H1 (cell line): ENCODE measurements around the gene LCE6A. TPM values are rescaled to one million over a fixed set of nuclear protein-coding genes. Genes with fewer than 3 reads are reported as not detected.

Experiments
- CTCF ChIA-PET: fragments of 300-600 bp; sonication (Branson Sonifier 250); formaldehyde crosslinking; loops from one replicate; lab custom pipeline; 2021; ENCODE audit not compliant: partially characterized antibody; lab: Charles Lee
- POLR2A ChIA-PET: fragments of 300-600 bp; sonication (Branson Sonifier 250); formaldehyde crosslinking; loops from one replicate; lab custom pipeline; 2021; ENCODE audit warnings: inconsistent platforms; ENCODE audit not compliant: partially characterized antibody; lab: Charles Lee
- DNase-seq, 2 experiments: peaks; one replicate each; pipeline versions ENCODE4 v3.0.0 to v3.0.0-alpha.2; 2010 to 2022; ENCODE audit warnings: low spot score in 2 of 2, low read depth in 1 of 2, mixed read lengths in 1 of 2
- FAIRE-seq: peaks from 2 replicates; lab custom pipeline; 2011; peaks lifted over from hg19 to GRCh38; lab: Jason Lieb, UNC
- H2AFZ ChIP-seq: 2 replicates; pipeline ENCODE4 v1.8.1; 2012; ENCODE audit warnings: low read length, inconsistent platforms
- H2AK5ac ChIP-seq: 2 replicates; pipeline ENCODE4 v1.6.1; 2013; ENCODE audit warnings: low read depth, low read length
- H2BK120ac ChIP-seq: replicated peaks from 2 replicates; pipeline ENCODE3; 2013; ENCODE audit warnings: low read depth, low read length, inconsistent platforms
- H2BK12ac ChIP-seq: 2 replicates; pipeline ENCODE4 v1.6.1; 2013; ENCODE audit warnings: low read depth, low read length
- H2BK15ac ChIP-seq: 2 replicates; pipeline ENCODE4 v1.6.1; 2013; ENCODE audit warnings: low read length
- H2BK20ac ChIP-seq: 2 replicates; pipeline ENCODE4 v1.6.1; 2013; ENCODE audit warnings: low read length
- H2BK5ac ChIP-seq: 2 replicates; pipeline ENCODE4 v1.6.1; 2013; ENCODE audit warnings: low read depth, low read length
- H3K14ac ChIP-seq: 2 replicates; pipeline ENCODE4 v1.6.1; 2013; ENCODE audit warnings: inconsistent platforms; ENCODE audit not compliant: insufficient read length
- H3K18ac ChIP-seq: 2 replicates; pipeline ENCODE4 v1.6.1; 2013; ENCODE audit warnings: low read length; ENCODE audit errors: extremely low read depth
- H3K23ac ChIP-seq: 2 replicates; pipeline ENCODE4 v1.6.1; 2013; ENCODE audit warnings: inconsistent platforms; ENCODE audit not compliant: insufficient read length
- H3K23me2 ChIP-seq: 2 replicates; pipeline ENCODE4 v1.6.1; 2013; ENCODE audit warnings: low read depth, low read length
- H3K27ac ChIP-seq: 2 replicates; pipeline ENCODE4 v1.6.1; 2011; ENCODE audit warnings: low read depth, low read length, inconsistent platforms
- H3K27me3 ChIP-seq, 4 experiments: replicated peaks in 1 of 4; 1 replicate in 1 of 4; 2 replicates in 3 of 4; pipeline versions ENCODE4 v1.6.1 to v1.8.1; 2011 to 2013; ENCODE audit warnings: low read length in 3 of 4, mild to moderate bottlenecking in 3 of 4, inconsistent platforms in 2 of 4, mixed read lengths in 2 of 4, moderate library complexity in 1 of 4; ENCODE audit not compliant: control insufficient read depth in 3 of 4, insufficient read depth in 3 of 4; ENCODE audit errors: extremely low read depth in 1 of 4
- H3K36me3 ChIP-seq, 4 experiments: 2 replicates each; pipeline versions ENCODE4 v1.6.1 to v1.8.1; 2011 to 2013; ENCODE audit warnings: mild to moderate bottlenecking in 4 of 4, low read length in 3 of 4, moderate library complexity in 2 of 4, control low read depth in 1 of 4, inconsistent platforms in 1 of 4; ENCODE audit not compliant: insufficient read depth in 4 of 4, control insufficient read depth in 2 of 4
- H3K4ac ChIP-seq: replicated peaks from 2 replicates; pipeline ENCODE3; 2013; ENCODE audit warnings: low read length, low read depth, mixed read lengths, inconsistent platforms; ENCODE audit not compliant: insufficient read length
- H3K4me1 ChIP-seq, 4 experiments: replicated peaks in 1 of 4; 1 replicate in 1 of 4; 2 replicates in 3 of 4; pipeline versions ENCODE4 v1.6.1 to v1.8.1; 2011 to 2013; ENCODE audit warnings: low read length in 3 of 4, inconsistent platforms in 2 of 4, mixed read lengths in 1 of 4; ENCODE audit not compliant: insufficient read depth in 4 of 4, control insufficient read depth in 3 of 4
- H3K4me2 ChIP-seq, 2 experiments: 2 replicates each; pipeline versions ENCODE4 v1.6.1 to v1.8.1; 2011 to 2013; ENCODE audit warnings: low read depth in 2 of 2, low read length in 2 of 2, control low read depth in 1 of 2, inconsistent platforms in 1 of 2, mild to moderate bottlenecking in 1 of 2; ENCODE audit not compliant: insufficient read depth in 1 of 2
- H3K4me3 ChIP-seq, 4 experiments: fragments of 200-600, 300-600 bp in 1 of 4; sonication (generic), shearing (Covaris generic), sonication (Bioruptor Twin) in 1 of 4; 2 replicates each; pipeline versions ENCODE4 v1.5.1 to v1.8.1; 2011 to 2016; ENCODE audit warnings: low read length in 4 of 4, low read depth in 3 of 4, control low read depth in 2 of 4, inconsistent platforms in 2 of 4, mild to moderate bottlenecking in 2 of 4, mixed read lengths in 1 of 4, moderate library complexity in 1 of 4; ENCODE audit not compliant: insufficient read depth in 2 of 4; ENCODE audit errors: extremely low read depth in 1 of 4
- H3K56ac ChIP-seq: replicated peaks from 2 replicates; pipeline ENCODE3; 2013; ENCODE audit warnings: low read depth, mild to moderate bottlenecking, mixed read lengths, low read length, inconsistent platforms; ENCODE audit not compliant: insufficient read length
- H3K79me1 ChIP-seq: 2 replicates; pipeline ENCODE4 v1.6.1; 2013; ENCODE audit warnings: low read depth, low read length, control low read depth
- H3K79me2 ChIP-seq, 2 experiments: 2 replicates each; pipeline versions ENCODE4 v1.6.1 to v1.8.1; 2012 to 2013; ENCODE audit warnings: low read length in 2 of 2, mild to moderate bottlenecking in 2 of 2, inconsistent platforms in 1 of 2; ENCODE audit not compliant: insufficient read depth in 2 of 2, control insufficient read depth in 1 of 2
- H3K9ac ChIP-seq, 4 experiments: replicated peaks in 1 of 4; 1 replicate in 1 of 4; 2 replicates in 3 of 4; pipeline versions ENCODE4 v1.6.1 to v1.8.1; 2011 to 2013; ENCODE audit warnings: low read depth in 3 of 4, low read length in 3 of 4, control low read depth in 2 of 4, mild to moderate bottlenecking in 2 of 4, moderate library complexity in 2 of 4, inconsistent platforms in 1 of 4; ENCODE audit errors: extremely low read depth in 1 of 4
- H3K9me3 ChIP-seq, 2 experiments: 2 replicates each; pipeline versions ENCODE4 v1.6.1 to v1.8.1; 2012 to 2013; ENCODE audit warnings: mild to moderate bottlenecking in 2 of 2, moderate library complexity in 2 of 2, control low read depth in 1 of 2, inconsistent platforms in 1 of 2, low read depth in 1 of 2, low read length in 1 of 2, mixed read lengths in 1 of 2; ENCODE audit not compliant: insufficient read depth in 2 of 2
- H4K20me1 ChIP-seq, 2 experiments: replicated peaks in 1 of 2; 2 replicates each; pipeline versions ENCODE3 to v1.8.1; 2011 to 2013; ENCODE audit warnings: inconsistent platforms in 2 of 2, low read length in 2 of 2, mild to moderate bottlenecking in 1 of 2; ENCODE audit not compliant: insufficient read depth in 2 of 2, control insufficient read depth in 1 of 2
- H4K5ac ChIP-seq: 2 replicates; pipeline ENCODE4 v1.6.1; 2013; ENCODE audit warnings: low read length, low read depth, mixed read lengths, inconsistent platforms; ENCODE audit not compliant: insufficient read length
- H4K8ac ChIP-seq: 2 replicates; pipeline ENCODE4 v1.8.0; 2013; ENCODE audit warnings: mild to moderate bottlenecking, moderate library complexity, low read length, inconsistent platforms; ENCODE audit not compliant: insufficient read depth; ENCODE audit errors: extremely low read depth
- H4K91ac ChIP-seq: replicated peaks from 2 replicates; pipeline ENCODE3; 2013; ENCODE audit warnings: low read length, mixed read lengths, inconsistent platforms; ENCODE audit not compliant: insufficient read length
- KDM5A ChIP-seq: fragments of 200-600 bp; IDR thresholded peaks from 2 replicates; pipeline ENCODE4 v1.7.1; 2012; ENCODE audit warnings: mild to moderate bottlenecking, low read length, inconsistent platforms, mixed read lengths
- WGBS, 2 experiments: shearing (Covaris generic) in 1 of 2; methylation state at CpG; one replicate each; pipeline versions ENCODE4 v1.1.6 to v1.1.7; 2013 to 2015; ENCODE audit warnings: low lambda C conversion rate in 2 of 2, mixed read lengths in 2 of 2, inconsistent platforms in 1 of 2, low coverage in 1 of 2, missing lambda C conversion rate in 1 of 2; ENCODE audit not compliant: insufficient replicate concordance in 2 of 2, insufficient coverage in 1 of 2, insufficient read length in 1 of 2; ENCODE audit errors: extremely low coverage in 1 of 2, missing lambda C conversion rate in 1 of 2; 5-methylcytosine and 5-hydroxymethylcytosine counted together
- polyA plus RNA-seq, 7 experiments: library from polyadenylated mRNA; depleted of rRNA in 3 of 7; stranded (reverse) in 5 of 7; unstranded in 2 of 7; fragments of >200 nt in 5 of 7; fragments of 200-250 nt in 2 of 7; gene quantifications; 1 replicate in 5 of 7; 2 replicates in 1 of 7; 4 replicates in 1 of 7; pipeline versions ENCODE4 v1.2.1 to v1.2.3, GENCODE V29; 2011 to 2013; ENCODE audit warnings: missing spikeins in 2 of 7, mixed read lengths in 2 of 7
- total RNA-seq: library from RNA; stranded (reverse); fragmentation: NEBNext Ultra II Directional; extraction: Animal tissue kit (Norgen Biotek cat#: 25700); gene quantifications from 2 replicates; pipeline ENCODE4 v1.2.1, GENCODE V29; 2021

Gene LCE6A
- total and polyA plus RNA-seq, 2 of the 8 experiments (the other 6 are each of a cell fraction or from before 2014, with no cell fraction given): not detected

GRCh38 chr1:152880316-152880715 lies 37.7 kb downstream of the LCE6A start:
- H3K9me3 ChIP-seq: peaks cover 3% of the 10 kb centered on the region in 2 experiments; a peak in 1 of 4 replicates
- no peak overlapping the region for H3K18ac ChIP-seq
- H3K4me3 ChIP-seq: no peak overlapping the region
- no peaks in the 10 kb centered on the region for H3K4me1 ChIP-seq
- no peak overlapping the region for H3K56ac ChIP-seq
- H3K36me3 ChIP-seq: no peaks in the 10 kb centered on the region
- no peak overlapping the region for H2BK20ac ChIP-seq
- no peak for FAIRE-seq
- H4K91ac ChIP-seq: no peak overlapping the region
- ChIA-PET CTCF (no interaction called here), POLR2A (no interaction called here)
- H3K23me2 ChIP-seq: no peaks in the 10 kb centered on the region
- no peaks in the 10 kb centered on the region for H3K79me2 ChIP-seq
- H3K27me3 ChIP-seq: no peaks in the 10 kb centered on the region
- no peak overlapping the region for H2AFZ ChIP-seq
- no peak overlapping the region for H2BK15ac ChIP-seq
- no peak overlapping the region for H2BK5ac ChIP-seq
- H3K9ac ChIP-seq: no peak overlapping the region
- H2BK12ac ChIP-seq: no peak overlapping the region
- 93% methylated on average over 4 of the region's 4 CpGs; no CpG with 5 or more reads in 1 of the 2 experiments for WGBS, 2 experiments
- no peak for TF ChIP-seq KDM5A
- TF ChIP-seq, all 59 proteins: peak for 0
- Histone ChIP-seq H3K23ac (no peak overlapping the region), H3K14ac (no peak overlapping the region), H3K79me1 (no peaks in the 10 kb centered on the region), H3K4ac (no peak overlapping the region), H3K4me2 (no peak overlapping the region), H4K20me1 (no peaks in the 10 kb centered on the region), H2BK120ac (no peak overlapping the region), H2AK5ac (no peak overlapping the region), H4K5ac (no peak overlapping the region), H4K8ac (no peak overlapping the region; the same call in 1 of the 2 replicates), H3K27ac (no peak overlapping the region)
- no peak for DNase-seq
